Osteoblast (primary cell): ENCODE data around the gene RARA. TPM values are rescaled to one million over a fixed set of nuclear protein-coding genes. Genes with fewer than 3 reads are reported as not detected.

Experiments used
- DNase-seq: peaks from one replicate; pipeline ENCODE4 v3.0.0; 2011; ENCODE audit warnings: low spot score, mixed read lengths; ENCODE audit not compliant: insufficient read length; ENCODE audit errors: missing footprints
- H2AFZ ChIP-seq: 2 replicates; pipeline ENCODE4 v1.6.0; 2011; ENCODE audit warnings: mild to moderate bottlenecking, low read length
- H3K27ac ChIP-seq: 2 replicates; pipeline ENCODE4 v1.5.1; 2011; ENCODE audit warnings: mild to moderate bottlenecking, low read depth, low read length, moderate library complexity
- H3K27me3 ChIP-seq: 2 replicates; pipeline ENCODE4 v1.6.0; 2012; ENCODE audit warnings: mild to moderate bottlenecking, control low read depth, inconsistent platforms, low read length, moderate library complexity; ENCODE audit not compliant: insufficient read depth
- H3K36me3 ChIP-seq: 2 replicates; pipeline ENCODE4 v1.5.1; 2011; ENCODE audit warnings: mild to moderate bottlenecking, low read length, control low read depth, moderate library complexity; ENCODE audit not compliant: insufficient read depth
- H3K4me1 ChIP-seq: 2 replicates; pipeline ENCODE4 v1.5.1; 2011; ENCODE audit warnings: mild to moderate bottlenecking, low read length, control low read depth, moderate library complexity; ENCODE audit not compliant: insufficient read depth
- H3K4me2 ChIP-seq: 2 replicates; pipeline ENCODE4 v1.6.0; 2011; ENCODE audit warnings: mild to moderate bottlenecking, low read length; ENCODE audit not compliant: insufficient read depth
- H3K4me3 ChIP-seq: fragments of 200-600 bp; sonication (generic); 3 replicates; pipeline ENCODE4 v1.5.1; 2012; ENCODE audit warnings: mild to moderate bottlenecking, low read length, inconsistent platforms; ENCODE audit not compliant: insufficient read depth
- H3K79me2 ChIP-seq: 2 replicates; pipeline ENCODE4 v1.6.0; 2012; ENCODE audit warnings: mild to moderate bottlenecking, low read length, control low read depth, inconsistent platforms; ENCODE audit not compliant: insufficient read depth
- H3K9me3 ChIP-seq: 2 replicates; pipeline ENCODE4 v1.5.1; 2011; ENCODE audit warnings: low read depth, low read length, control low read depth
- H4K20me1 ChIP-seq: 2 replicates; pipeline ENCODE4 v1.6.0; 2012; ENCODE audit warnings: mild to moderate bottlenecking, low read length, control low read depth; ENCODE audit not compliant: insufficient read depth
- CTCF ChIP-seq: IDR thresholded peaks from 2 replicates; pipeline ENCODE4 v1.5.1; 2011; ENCODE audit warnings: mild to moderate bottlenecking, low read depth, low read length, moderate library complexity; ENCODE audit errors: extremely low read depth
- total RNA-seq: library from RNA; depleted of rRNA; stranded (reverse); fragments of >200 nt; gene quantifications from 2 replicates; pipeline ENCODE4 v1.2.3, GENCODE V29; 2012

Gene RARA
- total RNA-seq, 1 donor, result 31.1 TPM

GRCh38 chr17:40328386-40328766, 19.4 kb downstream of the RARA start:
- Histone ChIP-seq H3K27ac (no peak overlapping the region), H3K79me2 (peaks cover 96% of the 10 kb centered on the region), H3K27me3 (no peaks in the 10 kb centered on the region), H3K36me3 (peaks cover 7% of the 10 kb centered on the region), H3K4me2 (no peak overlapping the region), H3K9me3 (no peaks in the 10 kb centered on the region), H4K20me1 (peaks cover 62% of the 10 kb centered on the region), H2AFZ (no peak overlapping the region), H3K4me1 (peaks cover 80% of the 10 kb centered on the region), H3K4me3 (no peak overlapping the region)
- no peak for TF ChIP-seq CTCF
- DNase-seq, result no peak

- peaks cover 9% of the 10 kb centered on the region for H3K36me3 ChIP-seq
- TF ChIP-seq CTCF, result no peak
- DNase-seq, result peak; percentile 65
- H3K4me3 ChIP-seq, result no peak overlapping the region
- no peaks in the 10 kb centered on the region for H3K9me3 ChIP-seq
- peaks cover 50% of the 10 kb centered on the region for H4K20me1 ChIP-seq
- no peak overlapping the region for H2AFZ ChIP-seq
- peaks cover 98% of the 10 kb centered on the region for H3K79me2 ChIP-seq
- H3K27me3 ChIP-seq, result no peaks in the 10 kb centered on the region
- peaks cover 80% of the 10 kb centered on the region for H3K4me1 ChIP-seq
- H3K4me2 ChIP-seq, result no peak overlapping the region
- no peak overlapping the region for H3K27ac ChIP-seq
Measured at GRCh38 chr17:40329839-40330794, 21.1 kb downstream of the RARA start.

- H3K27me3 ChIP-seq, result no peaks in the 10 kb centered on the region
- H3K36me3 ChIP-seq, result peaks cover 9% of the 10 kb centered on the region
- H2AFZ ChIP-seq, result no peak overlapping the region
- DNase-seq, result peak; percentile 62
- no peak for TF ChIP-seq CTCF
- peaks cover 42% of the 10 kb centered on the region for H4K20me1 ChIP-seq
- H3K79me2 ChIP-seq, result peaks cover 94% of the 10 kb centered on the region
- no peak overlapping the region for H3K4me2 ChIP-seq
- peaks cover 77% of the 10 kb centered on the region for H3K4me1 ChIP-seq
- H3K9me3 ChIP-seq, result no peaks in the 10 kb centered on the region
- H3K27ac ChIP-seq, result peak overlapping the region; percentile 78
- no peak overlapping the region for H3K4me3 ChIP-seq
Measured at GRCh38 chr17:40330850-40331470, 22.0 kb downstream of the RARA start.
